HG03060 (cell line): ENCODE results near the gene PHAX.
A peak's percentile ranks its signal among the peaks of the same experiment; 100 is the strongest.
"Not testable (repeated sequence)": the region's sequence is repeated elsewhere in the genome, so short reads cannot be mapped to it uniquely, and the experiment has no call there.

Experiments
- ATAC-seq: cut with Tn5 transposase; IDR thresholded peaks from one replicate; pipeline ENCODE4 v1.9.1; 2021; ENCODE audit warnings: low read depth, moderate number of reproducible peaks; ENCODE audit not compliant: unreplicated experiment

PHAX gene

GRCh38 chr5:126650463-126650862 is 49.7 kb downstream of the PHAX start:
- ATAC-seq = no peak

- ATAC-seq = no peak
These were observed 50.3 kb downstream of the PHAX start for GRCh38 chr5:126651013-126651577.

GRCh38 chr5:126656401-126657007 is 55.8 kb downstream of the PHAX start:
- no peak for ATAC-seq

- ATAC-seq = no peak
These were observed 57.8 kb downstream of the PHAX start for GRCh38 chr5:126658561-126658960.

- ATAC-seq = no peak
These were observed 59.2 kb downstream of the PHAX start for GRCh38 chr5:126659805-126660482.

- ATAC-seq = no peak
These were observed 63.8 kb downstream of the PHAX start for GRCh38 chr5:126664586-126664985.

GRCh38 chr5:126670109-126670508 is 69.4 kb downstream of the PHAX start:
- ATAC-seq = not testable (repeated sequence)

- not testable (repeated sequence) for ATAC-seq
These were observed 70.9 kb downstream of the PHAX start for GRCh38 chr5:126671681-126672080.

GRCh38 chr5:126673477-126673876 is 72.7 kb downstream of the PHAX start:
- no peak for ATAC-seq

- no peak for ATAC-seq
These were observed 73.4 kb downstream of the PHAX start for GRCh38 chr5:126674145-126674544.

- ATAC-seq = no peak
These were observed 74.6 kb downstream of the PHAX start for GRCh38 chr5:126675338-126675737.

GRCh38 chr5:126676195-126676624 is 75.5 kb downstream of the PHAX start:
- ATAC-seq = peak; percentile 47
